Mesenchymal stem cell (in vitro differentiated cells and primary cell): ENCODE results near the gene SKP2.

Source experiments
- DNase-seq: peaks from one replicate; pipeline ENCODE4 v3.0.0-alpha.2; 2013
- H2AFZ ChIP-seq: one replicate; pipeline ENCODE4 v1.6.1; 2013; ENCODE audit warnings: low read depth, mild to moderate bottlenecking, control low read depth, inconsistent platforms, low read length, moderate library complexity
- H2AK5ac ChIP-seq: 2 replicates; pipeline ENCODE4 v1.6.1; 2013; ENCODE audit warnings: low read length, moderate library complexity, mild to moderate bottlenecking, inconsistent platforms; ENCODE audit not compliant: severe bottlenecking
- H2BK120ac ChIP-seq: one replicate; pipeline ENCODE4 v1.6.1; 2013; ENCODE audit warnings: low read depth, mild to moderate bottlenecking, inconsistent platforms, low read length, moderate library complexity
- H2BK12ac ChIP-seq, 2 experiments: one replicate each; pipeline ENCODE4 v1.6.1; 2013; ENCODE audit warnings: inconsistent platforms in 2 of 2, low read length in 2 of 2, mild to moderate bottlenecking in 2 of 2, moderate library complexity in 2 of 2, control low read depth in 1 of 2
- H2BK15ac ChIP-seq: one replicate; pipeline ENCODE4 v1.6.1; 2013; ENCODE audit warnings: mild to moderate bottlenecking, low read depth, inconsistent platforms; ENCODE audit not compliant: poor library complexity, severe bottlenecking
- H2BK5ac ChIP-seq: 2 replicates; pipeline ENCODE4 v1.6.1; 2013; ENCODE audit warnings: low read depth, mild to moderate bottlenecking, low read length, control low read depth, inconsistent platforms; ENCODE audit not compliant: poor library complexity, severe bottlenecking
- H3K14ac ChIP-seq, 2 experiments: one replicate each; pipeline ENCODE4 v1.6.1; 2013; ENCODE audit warnings: inconsistent platforms in 2 of 2, low read length in 2 of 2, control low read depth in 1 of 2, mild to moderate bottlenecking in 1 of 2, moderate library complexity in 1 of 2
- H3K18ac ChIP-seq, 2 experiments: one replicate each; pipeline ENCODE4 v1.6.1; 2013; ENCODE audit warnings: inconsistent platforms in 2 of 2, low read length in 2 of 2, control low read depth in 1 of 2, low read depth in 1 of 2, mild to moderate bottlenecking in 1 of 2
- H3K23ac ChIP-seq, 2 experiments: one replicate each; pipeline ENCODE4 v1.6.1; 2013; ENCODE audit warnings: inconsistent platforms in 2 of 2, low read length in 2 of 2, mild to moderate bottlenecking in 2 of 2, moderate library complexity in 2 of 2, control low read depth in 1 of 2
- H3K27ac ChIP-seq: 2 replicates; pipeline ENCODE4 v1.5.1; 2013; ENCODE audit warnings: mild to moderate bottlenecking, moderate library complexity, low read length, control low read depth, inconsistent platforms; ENCODE audit not compliant: poor library complexity, severe bottlenecking
- H3K27me3 ChIP-seq, 2 experiments: 2 replicates each; pipeline versions ENCODE4 v1.6.1 to v1.7.0; 2013; ENCODE audit warnings: low read length in 2 of 2, mild to moderate bottlenecking in 2 of 2, moderate library complexity in 2 of 2, control low read depth in 1 of 2, inconsistent platforms in 1 of 2; ENCODE audit not compliant: control insufficient read depth in 1 of 2, insufficient read depth in 1 of 2
- H3K36me3 ChIP-seq, 2 experiments: 2 replicates each; pipeline versions ENCODE4 v1.6.1 to v1.7.0; 2013; ENCODE audit warnings: low read length in 2 of 2, control low read depth in 1 of 2, inconsistent platforms in 1 of 2, low read depth in 1 of 2, mild to moderate bottlenecking in 1 of 2; ENCODE audit not compliant: insufficient read depth in 2 of 2, control insufficient read depth in 1 of 2
- H3K4ac ChIP-seq, 2 experiments: one replicate each; pipeline ENCODE4 v1.6.1; 2013; ENCODE audit warnings: inconsistent platforms in 2 of 2, low read length in 2 of 2, mild to moderate bottlenecking in 2 of 2, moderate library complexity in 2 of 2, control low read depth in 1 of 2, low read depth in 1 of 2
- H3K4me1 ChIP-seq: 2 replicates; pipeline ENCODE4 v1.6.1; 2013; ENCODE audit warnings: low read depth, low read length, control low read depth; ENCODE audit not compliant: control insufficient read depth, insufficient read depth
- H3K4me2 ChIP-seq: 2 replicates; pipeline ENCODE4 v1.6.1; 2013; ENCODE audit warnings: low read length, mild to moderate bottlenecking, inconsistent platforms; ENCODE audit not compliant: poor library complexity, severe bottlenecking
- H3K4me3 ChIP-seq, 2 experiments: 2 replicates each; pipeline versions ENCODE4 v1.5.1 to v1.7.0; 2013; ENCODE audit warnings: low read length in 2 of 2, mild to moderate bottlenecking in 2 of 2, control low read depth in 1 of 2, low read depth in 1 of 2; ENCODE audit not compliant: insufficient read depth in 1 of 2
- H3K79me1 ChIP-seq: replicated peaks from 2 replicates; pipeline ENCODE4 v1.6.1; 2013; ENCODE audit warnings: mild to moderate bottlenecking, control low read depth, low read length, inconsistent platforms; ENCODE audit not compliant: poor library complexity, severe bottlenecking
- H3K9ac ChIP-seq: 2 replicates; pipeline ENCODE4 v1.7.0; 2013; ENCODE audit warnings: mild to moderate bottlenecking, low read length, moderate library complexity
- H3K9me3 ChIP-seq: 2 replicates; pipeline ENCODE4 v1.7.0; 2013; ENCODE audit warnings: mild to moderate bottlenecking, low read length; ENCODE audit not compliant: control insufficient read depth
- H4K8ac ChIP-seq: one replicate; pipeline ENCODE4 v1.6.1; 2013; ENCODE audit warnings: inconsistent platforms, mild to moderate bottlenecking, low read length, moderate library complexity
- H4K91ac ChIP-seq: one replicate; pipeline ENCODE4 v1.6.1; 2013; ENCODE audit warnings: mild to moderate bottlenecking, low read length, inconsistent platforms
- WGBS: methylation state at CpG from one replicate; pipeline ENCODE4 v1.1.7; 2013; ENCODE audit warnings: mixed read lengths; 5-methylcytosine and 5-hydroxymethylcytosine counted together

Gene SKP2

GRCh38 chr5:36172599-36172998 is 20.7 kb downstream of the SKP2 start:
- Histone ChIP-seq H2AFZ (no peak overlapping the region), H3K4me1 (no peaks in the 10 kb centered on the region), H2BK120ac (no peak overlapping the region), H3K23ac (no peak overlapping the region), H2AK5ac (no peak overlapping the region), H3K27ac (no peak overlapping the region), H3K36me3 (peaks cover 11 to 83% of the 10 kb centered on the region in 2 experiments), H3K4ac (no peak overlapping the region), H3K4me3 (no peak overlapping the region), H3K14ac (no peak overlapping the region), H2BK15ac (no peak overlapping the region), H4K91ac (no peak overlapping the region), H3K79me1 (peaks cover 23% of the 10 kb centered on the region), H3K4me2 (no peak overlapping the region), H3K9ac (no peak overlapping the region), H3K9me3 (no peaks in the 10 kb centered on the region), H2BK5ac (no peak overlapping the region), H3K18ac (no peak overlapping the region), H3K27me3 (no peaks in the 10 kb centered on the region), H4K8ac (no peak overlapping the region), H2BK12ac (no peak overlapping the region)
- WGBS, result no CpG with 5 or more reads among the region's 1 CpG
- DNase-seq, result no peak

DNA sequence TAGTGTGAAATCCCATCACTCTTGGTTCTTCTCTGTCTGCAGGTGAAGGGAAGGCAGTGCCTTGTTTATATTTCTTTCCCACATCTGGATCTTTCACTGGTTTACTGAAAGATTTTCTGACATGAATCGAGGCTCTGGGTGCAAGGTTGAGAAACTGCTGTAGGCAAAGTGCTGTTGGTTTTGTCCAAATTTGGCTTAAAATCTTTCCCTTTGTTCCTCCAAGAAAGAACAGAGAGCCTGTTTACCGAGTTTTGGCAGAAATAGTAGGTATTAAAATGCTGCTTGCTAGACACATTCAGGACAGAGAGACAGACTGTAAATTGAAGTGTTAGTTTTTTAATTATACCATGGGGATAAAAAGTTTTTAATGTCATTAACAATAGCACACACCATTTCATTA is 21.5 kb downstream of the SKP2 start:
- H3K4me3 ChIP-seq, result no peak overlapping the region
- no peak overlapping the region for H2BK120ac ChIP-seq
- no peak overlapping the region for H3K4me2 ChIP-seq
- no peak overlapping the region for H3K4ac ChIP-seq
- no peak overlapping the region for H2BK5ac ChIP-seq
- no peak overlapping the region for H2AK5ac ChIP-seq
- H4K8ac ChIP-seq, result no peak overlapping the region
- H2BK12ac ChIP-seq, result no peak overlapping the region
- no peak overlapping the region for H2AFZ ChIP-seq
- peaks cover 22% of the 10 kb centered on the region for H3K79me1 ChIP-seq
- no peaks in the 10 kb centered on the region for H3K4me1 ChIP-seq
- peaks cover 5 to 82% of the 10 kb centered on the region in 2 experiments for H3K36me3 ChIP-seq
- no peak overlapping the region for H3K27ac ChIP-seq
- H3K14ac ChIP-seq, result no peak overlapping the region
- no peak overlapping the region for H3K18ac ChIP-seq
- no peak overlapping the region for H3K23ac ChIP-seq
- H3K9me3 ChIP-seq, result no peaks in the 10 kb centered on the region
- no peaks in the 10 kb centered on the region for H3K27me3 ChIP-seq
- H2BK15ac ChIP-seq, result no peak overlapping the region
- no peak overlapping the region for H3K9ac ChIP-seq
- DNase-seq, result no peak
- WGBS, result 100% methylated on average over 1 of the region's 2 CpGs
- H4K91ac ChIP-seq, result no peak overlapping the region

- H4K8ac ChIP-seq, result no peak overlapping the region
- H3K27ac ChIP-seq, result no peak overlapping the region
- 60% methylated on average over 2 of the region's 3 CpGs for WGBS
- peaks cover 3 to 83% of the 10 kb centered on the region in 2 experiments for H3K36me3 ChIP-seq
- no peak overlapping the region for H3K18ac ChIP-seq
- H3K79me1 ChIP-seq, result peaks cover 20% of the 10 kb centered on the region
- H3K4me1 ChIP-seq, result no peaks in the 10 kb centered on the region
- H2AK5ac ChIP-seq, result no peak overlapping the region
- H3K9me3 ChIP-seq, result no peaks in the 10 kb centered on the region
- no peak overlapping the region for H2BK120ac ChIP-seq
- no peak overlapping the region for H2AFZ ChIP-seq
- no peak overlapping the region for H2BK5ac ChIP-seq
- H3K27me3 ChIP-seq, result no peaks in the 10 kb centered on the region
- H3K4me3 ChIP-seq, result no peak overlapping the region
- H3K4ac ChIP-seq, result no peak overlapping the region
- no peak overlapping the region for H2BK15ac ChIP-seq
- no peak overlapping the region for H2BK12ac ChIP-seq
- DNase-seq, result peak; percentile 36
- no peak overlapping the region for H3K9ac ChIP-seq
- no peak overlapping the region for H3K4me2 ChIP-seq
- H4K91ac ChIP-seq, result no peak overlapping the region
- H3K23ac ChIP-seq, result no peak overlapping the region
- H3K14ac ChIP-seq, result no peak overlapping the region
Measured at GRCh38 chr5:36174119-36174518, 22.2 kb downstream of the SKP2 start.

- WGBS, result 95% methylated on average over 4 of the region's 5 CpGs
- H2AK5ac ChIP-seq, result no peak overlapping the region
- H3K18ac ChIP-seq, result no peak overlapping the region
- H3K4ac ChIP-seq, result no peak overlapping the region
- H4K8ac ChIP-seq, result no peak overlapping the region
- H2BK12ac ChIP-seq, result peak overlapping the region in 1 of 2 experiments; percentile 78
- H3K36me3 ChIP-seq, result peaks cover 2 to 85% of the 10 kb centered on the region in 2 experiments
- H2AFZ ChIP-seq, result no peak overlapping the region
- H2BK15ac ChIP-seq, result no peak overlapping the region
- H3K23ac ChIP-seq, result no peak overlapping the region
- H2BK120ac ChIP-seq, result no peak overlapping the region
- no peak overlapping the region for H3K27ac ChIP-seq
- no peak for DNase-seq
- no peak overlapping the region for H3K4me3 ChIP-seq
- H3K9ac ChIP-seq, result no peak overlapping the region
- H3K9me3 ChIP-seq, result no peaks in the 10 kb centered on the region
- no peak overlapping the region for H2BK5ac ChIP-seq
- H3K14ac ChIP-seq, result no peak overlapping the region
- no peaks in the 10 kb centered on the region for H3K4me1 ChIP-seq
- no peak overlapping the region for H3K4me2 ChIP-seq
- no peaks in the 10 kb centered on the region for H3K27me3 ChIP-seq
- H4K91ac ChIP-seq, result no peak overlapping the region
- H3K79me1 ChIP-seq, result peaks cover 23% of the 10 kb centered on the region
Measured at GRCh38 chr5:36175043-36175442, 23.1 kb downstream of the SKP2 start.
